ENCODE results near the gene IQCN. TPM values are rescaled to one million over a fixed set of nuclear protein-coding genes. Genes with fewer than 3 reads are reported as not detected.

The IQCN gene
- polyA plus RNA-seq, 3 donors = 6.5 to 13.0 (median 12.5) TPM

GRCh38 chr19:18245297-18245696 lies 29.0 kb downstream of the IQCN start:
- no peak for DNase-seq

- DNase-seq = no peak
Observed at GRCh38 chr19:18239303-18239702, 34.9 kb downstream of the IQCN start.

GRCh38 chr19:18234194-18234593 lies 40.1 kb downstream of the IQCN start:
- no peak for DNase-seq

GRCh38 chr19:18233224-18233825 lies 40.9 kb downstream of the IQCN start:
- DNase-seq = peak; percentile 65

- no peak for DNase-seq
Observed at GRCh38 chr19:18232540-18233223, 41.6 kb downstream of the IQCN start.

GRCh38 chr19:18231775-18232174 lies 42.5 kb downstream of the IQCN start:
- no peak for DNase-seq

- DNase-seq = no peak
Observed at GRCh38 chr19:18230941-18231734, 43.1 kb downstream of the IQCN start.

GRCh38 chr19:18229915-18230314 lies 44.3 kb downstream of the IQCN start:
- DNase-seq = no peak

- no peak for DNase-seq
Observed at GRCh38 chr19:18229474-18229873, 44.8 kb downstream of the IQCN start.

- no peak for DNase-seq
Observed at GRCh38 chr19:18227781-18228271, 46.4 kb downstream of the IQCN start.

GRCh38 chr19:18226956-18227780 lies 47.1 kb downstream of the IQCN start:
- DNase-seq = no peak

GRCh38 chr19:18225702-18226468 lies 48.4 kb downstream of the IQCN start, which contains the start of gene PDE4C:
Gene PDE4C, minus strand, starts transcription at chr19:18226438. Its CDS starts 23 bp downstream, at chr19:18226415.
- DNase-seq = no peak

- no peak for DNase-seq
Observed at GRCh38 chr19:18225355-18225701, 48.9 kb downstream of the IQCN start.

- DNase-seq = peak; percentile 95
Observed at GRCh38 chr19:18224525-18225354, 49.5 kb downstream of the IQCN start.

GRCh38 chr19:18223860-18224524 lies 50.3 kb downstream of the IQCN start:
- no peak for DNase-seq

GRCh38 chr19:18221815-18222725 lies 52.2 kb downstream of the IQCN start:
- DNase-seq = no peak

GRCh38 chr19:18220632-18221275 lies 53.5 kb downstream of the IQCN start:
- no peak for DNase-seq
